NCI-H2227 (cell line): ENCODE measurements around the gene GOLGA8G.
"Not testable (repeated sequence)": the region's sequence is repeated elsewhere in the genome, so short reads cannot be mapped to it uniquely, and the experiment has no call there.

Source experiments
- DNase-seq: peaks from one replicate; lab custom pipeline; 2025; ENCODE audit not compliant: unreplicated experiment; lab: John Stamatoyannopoulos, UW

The GOLGA8G gene

GRCh38 chr15:28532954-28533353, at the start of gene GOLGA8G:
TSS of gene GOLGA8G (minus strand) at chr15:28532971. CDS start at chr15:28532909, 62 bp downstream.
- DNase-seq = not testable (repeated sequence)

- not testable (repeated sequence) for DNase-seq
These were observed 40.6 kb upstream of the GOLGA8G start for GRCh38 chr15:28573351-28573750.

- DNase-seq = not testable (repeated sequence)
These were observed 20.5 kb upstream of the GOLGA8G start, which contains the start of gene GOLGA6L25 for GRCh38 chr15:28553268-28553667. TSS of gene GOLGA6L25 (plus strand) at chr15:28553568. CDS start at chr15:28553629, 61 bp downstream.

GRCh38 chr15:28515208-28515607, 17.6 kb downstream of the GOLGA8G start:
- DNase-seq = not testable (repeated sequence)

- DNase-seq = not testable (repeated sequence)
These were observed 18.6 kb downstream of the GOLGA8G start for GRCh38 chr15:28514128-28514527.

GRCh38 chr15:28508217-28508889, 24.4 kb downstream of the GOLGA8G start:
- not testable (repeated sequence) for DNase-seq

GRCh38 chr15:28481340-28481739, 51.4 kb downstream of the GOLGA8G start:
- not testable (repeated sequence) for DNase-seq
